Hematopoietic multipotent progenitor cell treated with erythropoietin and hydrocortisone succinate and interleukin-3 and kit ligand, for 4 days (in vitro differentiated cells): ENCODE data around the gene ANKLE1.

ENCODE experiments used
- DNase-seq: peaks from one replicate; pipeline ENCODE4 v3.0.0-alpha.2; 2015

The ANKLE1 gene, protein sequence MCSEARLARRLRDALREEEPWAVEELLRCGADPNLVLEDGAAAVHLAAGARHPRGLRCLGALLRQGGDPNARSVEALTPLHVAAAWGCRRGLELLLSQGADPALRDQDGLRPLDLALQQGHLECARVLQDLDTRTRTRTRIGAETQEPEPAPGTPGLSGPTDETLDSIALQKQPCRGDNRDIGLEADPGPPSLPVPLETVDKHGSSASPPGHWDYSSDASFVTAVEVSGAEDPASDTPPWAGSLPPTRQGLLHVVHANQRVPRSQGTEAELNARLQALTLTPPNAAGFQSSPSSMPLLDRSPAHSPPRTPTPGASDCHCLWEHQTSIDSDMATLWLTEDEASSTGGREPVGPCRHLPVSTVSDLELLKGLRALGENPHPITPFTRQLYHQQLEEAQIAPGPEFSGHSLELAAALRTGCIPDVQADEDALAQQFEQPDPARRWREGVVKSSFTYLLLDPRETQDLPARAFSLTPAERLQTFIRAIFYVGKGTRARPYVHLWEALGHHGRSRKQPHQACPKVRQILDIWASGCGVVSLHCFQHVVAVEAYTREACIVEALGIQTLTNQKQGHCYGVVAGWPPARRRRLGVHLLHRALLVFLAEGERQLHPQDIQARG

DNA sequence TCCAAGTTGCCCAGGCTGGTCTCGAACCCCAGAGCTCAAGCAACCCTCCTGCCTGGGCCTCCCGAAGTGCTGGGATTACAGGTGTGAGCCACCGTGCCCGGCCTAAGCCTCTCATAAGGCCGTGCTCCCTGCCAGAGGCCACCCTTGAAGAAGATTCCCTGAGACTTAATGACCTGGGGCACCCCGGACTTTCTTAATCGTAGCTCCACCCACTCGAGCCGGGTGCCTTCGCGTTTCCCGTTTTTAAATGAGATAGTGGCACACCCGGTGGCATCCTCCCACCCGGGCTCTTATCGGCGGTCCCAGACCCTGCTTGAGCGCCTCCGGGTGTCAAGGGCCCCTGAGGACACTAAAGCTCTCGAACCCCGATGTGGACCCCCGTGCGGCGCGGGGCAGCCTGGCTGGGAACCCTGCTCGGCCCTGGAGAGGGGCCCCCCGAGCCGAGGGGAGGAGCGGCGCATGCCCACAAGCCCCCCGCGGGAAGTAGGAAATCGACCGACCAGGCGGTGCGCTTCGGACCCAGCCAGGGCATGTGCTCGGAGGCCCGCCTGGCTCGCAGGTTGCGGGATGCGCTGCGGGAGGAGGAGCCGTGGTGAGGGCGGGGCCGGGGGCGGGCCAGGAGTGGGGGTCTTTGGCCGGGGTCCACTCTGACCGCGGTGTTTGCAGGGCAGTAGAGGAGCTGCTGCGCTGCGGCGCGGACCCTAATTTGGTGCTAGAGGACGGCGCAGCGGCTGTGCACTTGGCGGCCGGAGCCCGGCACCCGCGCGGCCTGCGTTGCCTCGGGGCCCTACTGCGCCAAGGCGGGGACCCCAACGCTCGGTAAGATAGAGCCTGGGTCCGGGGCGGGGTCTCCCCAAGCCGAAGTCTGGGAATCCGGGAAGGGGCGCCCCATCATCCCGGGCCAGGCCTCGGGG lies at the start of gene ANKLE1:
Gene ANKLE1, plus strand, starts transcription at position 511 of the 914 bp plus-strand sequence. Its CDS starts 20 bp downstream, at position 531.
- DNase-seq: peak; percentile 96

DNA sequence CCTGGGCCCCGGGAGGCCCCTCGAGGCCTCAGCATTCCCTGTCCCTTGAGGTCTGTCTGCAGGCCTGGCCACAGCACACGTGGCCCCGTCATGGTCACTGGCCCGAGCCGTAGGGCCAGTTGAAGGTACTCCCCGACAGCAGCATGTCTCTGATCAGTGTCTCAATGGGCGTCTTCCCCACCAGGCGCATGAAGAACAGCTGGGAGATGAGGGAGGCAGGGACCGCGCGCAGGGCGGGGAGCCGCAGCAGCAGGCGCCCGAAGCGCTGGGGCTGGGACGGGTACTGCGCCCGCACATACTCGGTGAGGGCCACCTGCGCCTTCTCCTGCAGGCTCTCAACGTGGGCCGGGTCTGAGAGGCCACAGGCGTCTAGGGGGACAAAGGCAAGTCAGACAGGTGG lies 49.4 kb upstream of the ANKLE1 start:
- DNase-seq: no peak

DNA sequence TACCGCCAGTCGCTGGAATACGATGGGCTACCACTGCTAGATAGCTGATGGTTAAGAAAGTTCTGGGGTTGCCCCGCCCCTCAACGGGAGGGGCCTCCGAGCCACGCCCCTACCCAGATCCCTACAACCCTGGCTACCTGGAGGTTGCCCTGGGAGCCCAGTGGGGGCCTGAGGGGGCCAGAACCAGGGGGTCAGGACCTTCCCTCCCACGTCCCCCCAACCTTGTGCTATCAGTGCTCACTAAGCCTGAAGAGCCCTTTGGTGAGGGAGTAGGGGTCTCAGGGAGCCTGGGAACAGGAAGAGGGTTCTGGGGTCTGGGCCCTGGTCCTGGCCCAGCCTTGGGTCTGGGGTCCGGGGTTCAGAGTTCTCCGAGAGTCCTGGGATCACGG lies 46.8 kb upstream of the ANKLE1 start:
- DNase-seq: peak; percentile 85

DNA sequence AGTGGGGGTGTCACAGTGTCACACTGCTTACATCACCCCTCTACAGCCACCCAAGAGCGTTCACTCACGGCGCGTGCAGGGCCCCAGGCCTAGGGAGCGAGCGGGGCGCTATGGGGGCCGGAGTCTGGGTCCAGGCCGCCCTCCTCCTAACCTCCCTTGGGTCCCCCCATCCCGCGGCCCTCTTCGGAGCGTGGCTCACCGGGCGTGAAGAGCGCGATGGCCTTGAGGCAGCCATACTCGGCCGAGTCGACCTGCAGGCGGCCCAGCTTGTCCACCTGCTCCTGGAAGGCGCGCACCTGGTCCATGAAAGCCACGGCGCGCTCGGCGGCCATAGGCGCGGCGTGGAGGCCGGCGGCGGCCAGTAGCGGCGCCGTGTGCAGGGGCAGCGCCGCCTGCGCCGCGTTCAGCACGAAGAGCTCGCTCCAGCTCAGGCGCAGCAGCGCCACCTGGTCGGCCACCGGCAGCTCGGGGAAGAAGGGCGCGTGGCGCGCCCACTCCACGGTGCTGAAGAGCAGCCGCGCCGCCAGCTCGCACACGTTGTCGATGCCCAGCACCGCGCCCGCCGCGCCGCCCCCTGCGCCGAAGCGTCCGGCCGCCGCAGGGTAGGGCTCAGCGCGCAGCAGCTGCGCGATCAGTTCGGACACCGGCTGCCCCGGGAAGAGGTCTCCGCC lies 46.3 kb upstream of the ANKLE1 start:
- DNase-seq: peak; percentile 89

DNA sequence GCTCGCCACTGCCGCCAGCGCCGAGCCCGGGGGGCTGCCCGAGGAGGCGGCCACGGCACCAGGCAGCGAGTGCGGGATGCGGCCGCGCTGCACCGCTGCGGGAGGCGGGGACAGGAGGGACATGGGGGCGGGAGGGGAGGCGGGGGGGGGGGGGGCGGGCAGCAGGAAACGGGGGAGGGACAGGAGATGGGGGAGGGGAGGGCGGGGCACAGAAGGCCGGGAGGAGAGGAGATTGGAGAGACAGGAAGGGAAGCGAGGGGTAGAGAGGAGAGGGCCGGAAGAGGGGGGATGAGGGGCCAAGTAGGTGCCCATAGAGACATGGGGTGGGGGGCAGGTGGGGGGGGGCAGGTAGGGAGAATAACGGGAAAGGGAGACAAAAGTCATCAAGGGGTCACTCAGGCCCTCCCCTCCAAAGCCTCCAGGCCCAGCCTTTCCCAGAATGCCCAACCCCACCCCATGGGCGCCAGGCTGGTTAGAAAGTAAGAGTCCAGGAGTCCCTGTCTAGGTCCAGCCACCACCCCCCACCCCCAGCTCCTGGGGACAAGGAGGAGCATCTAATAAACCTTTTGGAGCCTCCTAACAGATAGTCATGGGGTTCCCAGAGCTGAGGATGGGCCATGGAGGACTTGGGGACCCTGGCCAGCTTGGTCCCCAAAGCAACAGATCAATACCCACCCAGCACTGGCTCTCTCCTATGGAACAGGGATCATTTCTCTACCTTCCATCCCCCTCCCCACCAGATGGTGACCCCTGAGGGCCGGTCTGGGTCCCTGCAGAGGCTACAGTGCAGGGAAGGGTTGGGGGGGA lies 45.5 kb upstream of the ANKLE1 start:
- peak; percentile 72 for DNase-seq

DNA sequence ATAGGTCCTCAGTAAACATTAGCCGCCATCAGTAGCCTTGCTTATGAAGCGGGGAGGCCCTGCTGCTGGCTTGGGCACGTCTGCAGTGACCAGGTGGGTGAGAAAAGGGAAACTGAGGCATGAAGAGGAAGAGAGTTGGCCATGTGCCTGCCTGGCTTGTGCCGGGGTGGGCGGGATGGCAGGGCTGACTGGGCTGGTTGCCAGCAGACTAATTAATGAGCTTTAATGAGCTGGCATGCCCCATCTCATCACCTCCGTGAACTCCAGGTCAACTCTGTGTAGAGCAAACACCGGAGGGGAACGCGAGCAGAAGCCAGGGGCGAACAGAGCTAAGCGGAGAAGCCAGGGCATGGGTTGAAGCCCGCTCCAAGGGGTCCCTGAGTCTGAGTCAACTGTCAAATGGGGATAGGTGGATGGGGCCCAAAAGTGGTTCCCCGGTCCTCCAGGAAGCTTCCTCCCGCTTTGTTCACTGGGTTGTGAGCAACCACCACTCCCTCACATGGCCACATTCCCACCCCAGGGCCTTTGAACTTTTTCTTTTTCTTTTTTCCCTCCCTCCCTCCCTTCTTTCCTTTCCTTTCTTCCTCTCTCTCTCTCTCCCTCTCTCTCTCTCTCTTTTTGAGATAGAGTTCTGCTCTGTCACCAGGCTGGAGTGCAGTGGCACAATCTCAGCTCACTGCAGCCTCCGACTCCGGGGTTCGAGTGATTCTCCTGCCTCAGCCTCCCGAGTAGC lies 44.7 kb upstream of the ANKLE1 start:
- DNase-seq: no peak

DNA sequence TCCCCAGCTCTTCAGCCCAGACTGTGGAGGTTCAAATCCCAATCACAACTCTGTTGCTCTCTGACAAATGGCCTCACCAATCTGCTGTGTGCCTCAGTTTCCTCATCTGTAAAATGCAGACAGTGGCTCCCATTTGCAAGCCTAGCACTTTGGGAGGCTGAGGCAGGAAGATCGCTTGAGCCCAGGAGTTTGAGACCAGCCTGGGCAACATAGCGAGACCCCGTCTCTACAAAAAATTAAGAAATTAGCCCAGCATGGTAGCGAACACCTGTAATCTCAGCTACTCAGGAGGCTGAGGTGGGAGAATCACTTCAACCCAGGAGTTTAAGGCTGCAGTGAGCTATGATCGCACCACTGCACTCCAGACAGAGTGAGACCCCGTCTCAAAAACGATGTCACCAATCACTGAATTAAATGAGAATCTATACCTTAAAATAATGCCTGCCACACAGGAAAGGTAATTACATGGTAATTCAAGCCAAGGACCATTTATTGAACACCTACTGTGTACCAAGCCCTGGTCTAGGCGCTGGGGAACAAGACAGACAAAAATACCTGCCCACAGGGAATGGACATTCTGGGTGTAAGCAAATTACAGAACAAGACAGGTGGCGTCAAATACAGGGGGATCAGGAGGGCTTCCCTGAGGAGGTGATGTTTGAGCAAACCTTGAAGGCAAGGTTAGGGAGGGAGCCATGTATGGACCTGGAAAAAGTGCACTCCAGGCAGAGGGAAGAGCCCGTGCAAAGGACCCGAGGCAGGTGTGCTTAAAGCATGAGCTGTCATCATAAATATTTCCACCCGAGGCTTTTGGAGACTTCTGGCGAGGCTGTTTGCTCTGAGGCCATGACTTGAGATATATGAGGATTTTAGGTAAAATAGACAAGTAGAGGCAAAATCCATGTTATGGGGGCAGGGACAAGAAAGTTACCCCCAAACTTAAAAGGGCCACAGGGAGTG lies 43.7 kb upstream of the ANKLE1 start:
- no peak for DNase-seq

DNA sequence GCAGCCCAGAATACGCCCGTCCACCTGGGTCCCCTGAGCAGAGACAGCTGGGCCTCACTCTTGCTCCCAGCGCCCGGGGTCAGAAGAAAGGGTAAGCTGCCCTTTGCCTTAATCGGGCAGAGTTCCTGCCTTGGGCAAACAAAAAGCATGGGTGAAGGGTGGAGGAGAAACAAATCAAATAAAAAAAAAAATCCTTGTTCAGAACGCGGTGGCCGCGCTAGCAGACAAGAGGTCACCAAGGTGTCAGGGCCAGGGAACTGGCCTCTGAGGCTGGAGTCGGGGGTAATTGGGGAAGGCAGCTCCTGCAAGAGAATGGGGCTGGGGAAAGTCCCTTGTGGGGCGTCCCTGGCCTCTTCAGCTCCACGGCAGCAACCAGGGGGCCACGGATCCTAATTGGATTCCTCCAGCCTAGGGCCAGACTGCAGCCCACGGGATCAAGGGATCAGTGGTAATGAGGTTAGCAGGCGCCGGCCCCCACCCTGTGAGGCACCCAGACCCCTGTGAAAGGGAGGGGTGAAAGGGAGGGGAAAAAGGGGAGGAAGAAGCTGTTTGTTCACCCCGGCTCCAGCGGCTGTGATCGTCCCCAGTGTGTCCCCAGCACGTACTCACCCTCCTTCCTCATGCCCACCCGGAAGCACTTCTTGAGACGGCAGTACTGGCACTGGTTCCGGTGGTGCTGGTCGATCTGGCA lies 41.5 kb upstream of the ANKLE1 start:
- DNase-seq: no peak

DNA sequence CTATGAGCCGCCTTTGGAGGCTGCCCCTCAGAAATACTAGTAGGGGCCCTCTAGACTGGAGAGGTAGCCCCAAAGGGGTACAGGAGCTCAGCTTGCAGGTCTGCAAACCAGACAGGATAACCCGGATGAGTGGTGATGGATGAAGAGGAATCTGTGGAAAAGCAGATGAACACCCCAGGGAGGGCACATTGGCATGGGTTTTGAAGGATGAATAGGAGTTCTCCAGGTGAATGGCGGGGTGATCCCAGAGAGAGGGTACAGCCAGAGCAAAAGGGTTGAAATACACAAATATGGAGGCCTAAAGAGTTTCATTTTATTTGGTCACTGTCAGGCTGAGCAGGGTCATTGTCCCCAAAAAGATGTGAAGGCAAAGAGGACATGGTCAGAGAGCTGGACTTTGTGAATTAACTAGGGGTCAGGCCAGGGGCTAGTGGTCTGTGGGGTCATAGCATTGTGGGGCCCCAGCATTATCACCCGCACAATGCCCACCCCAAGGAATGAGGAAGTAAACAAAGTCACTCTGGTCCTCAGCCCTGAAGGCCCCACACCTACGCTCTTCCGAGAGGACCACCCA lies 40.8 kb upstream of the ANKLE1 start:
- DNase-seq: no peak

DNA sequence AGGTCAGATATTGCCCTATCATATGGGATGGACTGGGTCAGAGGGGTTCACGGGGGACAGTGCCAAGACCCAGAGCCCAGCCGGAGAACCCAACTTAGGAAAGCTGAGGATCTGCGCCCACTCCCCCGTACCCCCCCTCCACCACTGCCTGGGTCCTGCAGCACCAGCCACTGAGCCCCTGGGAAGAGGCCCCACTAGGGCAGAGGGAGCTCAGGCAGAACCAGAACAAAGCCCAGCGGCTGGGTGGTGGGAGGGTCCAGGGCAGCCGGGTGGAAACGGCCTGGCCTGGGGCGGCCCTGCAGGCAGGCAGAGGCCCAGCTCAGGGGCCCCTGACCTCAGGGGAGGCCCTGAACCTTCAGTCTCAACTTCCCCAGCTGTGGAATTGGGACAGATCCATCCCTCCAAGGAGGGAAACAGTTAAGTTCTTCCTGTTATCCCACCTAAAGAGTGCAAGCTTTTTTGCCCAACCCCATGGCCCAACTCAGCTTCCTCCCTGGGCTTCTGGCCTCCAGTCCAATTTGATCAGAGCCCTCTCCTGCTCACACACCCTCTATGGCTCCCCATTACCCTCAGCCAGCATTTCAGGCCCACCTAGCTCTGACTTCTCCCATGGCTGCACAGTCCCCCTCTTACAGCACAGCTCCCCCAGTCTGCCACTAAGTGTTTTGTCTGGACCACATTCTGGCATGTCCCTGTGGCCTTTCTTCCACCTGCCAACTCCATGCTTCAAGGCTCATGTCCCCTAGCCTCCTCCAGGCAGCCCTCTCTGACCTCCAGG lies 39.1 kb upstream of the ANKLE1 start:
- no peak for DNase-seq

DNA sequence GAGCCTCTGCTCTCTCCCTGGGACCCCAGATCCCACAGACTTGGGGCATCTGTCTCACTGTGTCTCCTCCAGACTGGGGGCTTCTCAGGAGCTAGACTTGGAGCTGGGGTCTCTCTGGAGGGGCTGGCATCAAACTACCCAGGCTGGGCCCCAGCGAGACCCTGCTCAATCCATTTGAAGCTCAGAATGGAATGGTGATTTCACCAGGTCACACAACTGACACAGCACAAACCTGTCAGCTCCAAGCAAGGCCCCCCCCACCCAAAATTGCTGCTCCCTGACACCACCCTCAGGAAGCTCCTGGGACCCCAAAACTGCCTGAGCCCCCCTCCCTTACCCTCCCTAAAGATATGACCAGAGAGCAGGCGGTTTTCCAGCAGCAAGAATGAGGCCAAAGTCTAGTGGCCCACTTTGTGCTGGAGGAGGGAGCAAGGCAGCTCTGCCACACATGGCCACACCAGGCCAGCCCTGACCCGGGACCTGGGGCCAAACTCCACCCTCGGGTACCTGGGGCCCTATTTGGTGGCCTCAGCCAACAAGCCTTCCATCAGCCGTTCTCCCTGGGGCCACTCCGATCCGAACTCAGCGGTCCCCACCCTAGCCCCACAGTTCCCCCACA lies 38.4 kb upstream of the ANKLE1 start:
- DNase-seq: no peak

DNA sequence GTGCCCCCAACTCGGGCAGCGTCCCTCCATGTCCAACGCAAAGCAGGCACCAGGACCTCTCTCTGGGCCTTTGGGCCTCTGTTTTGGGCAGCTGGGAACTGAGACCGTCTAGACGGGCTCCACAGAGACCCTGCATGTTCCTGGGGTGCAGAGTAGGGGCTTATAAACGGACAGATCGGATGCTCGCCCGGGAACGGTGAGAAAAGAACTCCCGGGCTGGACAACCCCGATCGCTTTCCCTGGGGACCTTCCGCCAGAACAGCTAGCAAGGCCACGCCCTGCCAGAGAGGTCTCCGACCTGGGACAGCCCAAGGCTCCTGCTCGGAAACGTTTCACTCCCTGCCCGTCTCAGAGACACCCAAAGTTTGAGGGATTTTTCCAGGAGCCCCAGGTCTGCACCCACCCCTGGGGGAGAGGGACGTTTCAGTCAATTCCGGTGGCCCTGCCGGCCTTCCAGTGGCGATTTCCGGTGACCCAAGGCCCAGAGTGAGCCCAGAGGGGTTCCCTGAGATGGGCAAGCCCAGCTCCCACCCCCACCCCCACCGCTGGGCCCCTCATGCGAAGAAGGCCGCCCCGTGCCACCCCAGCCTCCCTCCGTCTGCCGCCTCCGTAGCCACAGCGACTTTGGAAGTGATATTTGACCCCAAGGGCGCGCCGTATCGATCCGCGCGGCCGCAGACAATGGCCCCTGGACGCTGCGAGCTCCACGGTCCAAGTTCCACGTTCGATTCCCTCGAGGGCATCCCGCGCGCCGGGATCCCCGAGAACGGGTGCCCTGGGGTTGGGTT lies 37.7 kb upstream of the ANKLE1 start:
- DNase-seq: no peak

DNA sequence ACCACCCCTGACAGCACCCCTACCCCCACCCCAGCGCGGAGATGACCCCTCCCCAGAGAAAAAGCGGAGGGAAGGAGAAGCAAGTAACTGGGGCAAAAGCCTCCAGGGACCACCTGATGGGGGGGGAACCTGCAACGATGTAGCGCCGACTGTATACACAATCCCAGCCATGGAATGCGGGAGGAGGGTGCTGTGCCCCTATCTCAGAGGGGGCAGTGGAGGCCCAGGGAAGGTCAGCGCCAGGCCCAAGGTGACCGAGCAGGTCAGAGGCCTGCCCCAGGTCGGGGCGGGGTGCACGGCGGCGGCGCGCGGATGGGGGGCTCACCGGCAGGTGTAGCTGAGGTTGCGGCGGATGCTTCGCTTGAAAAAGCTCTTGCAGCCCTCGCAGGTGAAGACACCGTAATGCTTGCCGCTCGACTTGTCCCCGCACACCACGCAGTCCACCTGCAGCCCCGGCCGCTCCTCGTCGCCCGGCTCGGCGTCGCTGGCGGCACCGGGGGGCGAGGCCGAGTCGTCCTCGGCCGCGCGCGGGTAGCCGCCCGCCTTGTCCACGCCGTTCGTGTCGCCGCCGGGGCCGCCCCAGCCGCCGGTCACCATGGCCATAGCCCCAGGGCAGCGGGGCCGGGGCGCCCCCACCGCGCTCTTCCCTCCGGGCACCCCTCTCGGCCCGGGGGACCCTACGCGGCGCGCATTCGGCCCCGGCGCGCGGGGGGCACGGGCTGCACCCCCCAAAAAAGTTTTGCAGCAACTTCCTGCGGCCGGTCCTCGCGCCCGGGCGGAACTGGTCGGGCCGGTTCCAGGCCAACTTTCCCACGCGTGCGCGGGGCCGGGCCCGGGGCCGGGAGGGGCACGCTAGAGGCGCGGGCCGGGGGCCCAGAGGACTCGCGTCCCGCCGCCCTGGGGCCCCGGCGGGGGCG lies 36.8 kb upstream of the ANKLE1 start:
- peak; percentile 22 for DNase-seq

DNA sequence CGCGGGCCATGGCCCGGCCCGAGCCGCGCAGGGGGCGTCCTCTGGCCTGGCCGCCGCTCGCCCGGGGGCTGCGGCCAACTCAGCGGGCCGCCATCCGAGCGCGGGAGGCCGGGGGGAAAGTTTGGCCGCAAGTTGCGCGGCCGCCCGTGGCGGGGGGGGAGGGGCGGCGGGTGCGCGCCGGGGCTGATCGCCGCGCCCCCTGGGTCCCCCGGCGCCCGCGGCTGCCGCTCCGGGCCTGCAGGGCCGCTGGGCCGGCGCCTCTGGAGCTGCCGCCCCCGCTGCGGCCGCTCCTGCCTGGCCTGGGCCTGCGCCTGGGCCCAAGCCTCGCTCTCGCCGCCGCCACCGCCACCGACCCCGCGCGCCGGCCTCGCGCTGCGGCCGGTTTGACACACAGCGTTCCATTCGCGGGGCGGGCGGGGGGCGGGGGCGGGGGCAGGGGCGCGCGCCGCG lies 36.1 kb upstream of the ANKLE1 start, which contains the start of gene NR2F6:
Gene NR2F6, minus strand, starts transcription at position 385 of the 450 bp plus-strand sequence. CDS start 699 bp downstream, outside the sequence.
- DNase-seq: no peak

DNA sequence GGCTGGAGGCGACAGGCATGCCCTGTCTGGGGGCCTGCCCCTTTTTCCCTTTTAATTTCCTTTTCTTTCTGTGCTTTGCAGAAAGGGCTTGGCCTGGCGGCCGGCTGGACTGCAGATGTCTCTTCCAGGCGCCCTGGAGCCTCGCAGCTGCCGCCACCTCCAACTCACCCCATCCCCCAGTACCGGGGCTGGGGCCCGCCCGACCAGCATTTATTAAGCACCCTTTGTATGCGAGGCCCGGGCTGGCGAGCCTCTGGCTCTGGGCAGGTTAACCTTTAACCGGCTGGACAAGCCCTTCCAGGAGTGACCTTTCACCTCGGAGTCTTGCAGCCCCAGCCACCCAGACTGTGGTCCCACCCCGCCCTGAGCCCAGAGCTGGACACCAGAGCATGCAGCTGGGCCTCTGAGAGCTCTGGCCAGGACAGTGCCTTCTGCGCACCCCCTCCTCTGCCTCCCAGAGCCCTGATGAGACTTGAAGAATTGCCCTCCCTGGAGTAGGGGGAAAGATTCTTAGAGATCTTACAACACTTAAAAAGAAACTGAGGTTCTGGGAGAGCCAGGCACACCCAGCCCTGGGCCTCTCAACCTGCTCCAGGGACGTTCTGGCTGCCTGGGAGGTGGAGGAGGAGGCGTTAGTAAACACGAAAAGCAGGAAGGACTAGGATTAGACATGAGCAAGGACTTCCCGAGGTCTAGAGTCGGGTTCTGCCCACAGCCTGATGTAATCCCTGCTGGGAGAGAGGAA lies 34.8 kb upstream of the ANKLE1 start:
- peak; percentile 11 for DNase-seq
